B cell (primary cell): Measurements from ENCODE around the gene XCL1. TPM values are rescaled to one million over a fixed set of nuclear protein-coding genes. Genes with fewer than 3 reads are reported as not detected.

Experiments used
- ATAC-seq: fragments of 200-7000 bp; cut with Tn5 transposase; one replicate; pipeline ENCODE4 v1.10.0; 2021; ENCODE audit warnings: low read depth, mild to moderate bottlenecking, moderate number of reproducible peaks, moderate library complexity
- CTCF ChIA-PET: fragments of 350-600 bp; sonication (Branson Sonifier 250); formaldehyde crosslinking; loops from one replicate; lab custom pipeline; 2021; ENCODE audit warnings: antibody characterized with exemption, inconsistent platforms; lab: Charles Lee
- POLR2A ChIA-PET: fragments of 350-600 bp; sonication (Branson Sonifier 250); formaldehyde crosslinking; loops from one replicate; lab custom pipeline; 2021; ENCODE audit warnings: antibody characterized with exemption; lab: Charles Lee
- DNase-seq: peaks from one replicate; pipeline ENCODE4 v3.0.0; 2013
- H2AFZ ChIP-seq: 2 replicates; pipeline ENCODE4 v1.6.1; 2012; ENCODE audit warnings: mild to moderate bottlenecking, low read depth, low read length; ENCODE audit not compliant: insufficient read depth, poor library complexity, severe bottlenecking
- H3K27ac ChIP-seq, 2 donors: 1 replicate in 1 of 2; 2 replicates in 1 of 2; pipeline ENCODE4 v1.5.1; 2012 to 2013; ENCODE audit warnings: low read length in 2 of 2, mild to moderate bottlenecking in 2 of 2, moderate library complexity in 1 of 2
- H3K27me3 ChIP-seq, 4 experiments: fragments of 200-600 bp in 1 of 4; sonication (generic) in 1 of 4; replicated peaks in 1 of 4; 1 replicate in 2 of 4; 2 replicates in 2 of 4; pipeline versions ENCODE4 v1.6.1 to v1.7.0; 2013 to 2016; ENCODE audit warnings: low read length in 3 of 4, mild to moderate bottlenecking in 2 of 4, mixed read lengths in 1 of 4, moderate library complexity in 1 of 4; ENCODE audit not compliant: insufficient read depth in 4 of 4, control insufficient read depth in 3 of 4; ENCODE audit errors: control extremely low read depth in 1 of 4
- H3K36me3 ChIP-seq, 2 experiments: replicated peaks in 1 of 2; 1 replicate in 1 of 2; 2 replicates in 1 of 2; pipeline versions ENCODE4 v1.6.1 to v1.7.1; 2013; ENCODE audit warnings: low read length in 1 of 2; ENCODE audit not compliant: insufficient read depth in 2 of 2, control insufficient read depth in 1 of 2; ENCODE audit errors: control extremely low read depth in 1 of 2, extremely low read depth in 1 of 2
- H3K4me1 ChIP-seq, 2 donors: fragments of 200-600 bp in 1 of 2; sonication (generic) in 1 of 2; 1 replicate in 1 of 2; 2 replicates in 1 of 2; pipeline versions ENCODE4 v1.5.1 to v1.6.1; 2013 to 2017; ENCODE audit warnings: low read length in 2 of 2; ENCODE audit not compliant: control insufficient read depth in 2 of 2, insufficient read depth in 2 of 2
- H3K4me2 ChIP-seq: replicated peaks from 2 replicates; pipeline ENCODE3; 2012; ENCODE audit warnings: mild to moderate bottlenecking, low read depth, low read length; ENCODE audit not compliant: poor library complexity, severe bottlenecking
- H3K4me3 ChIP-seq, 5 experiments: fragments of 200-600 bp in 1 of 5; sonication (generic) in 1 of 5; 1 replicate in 3 of 5; 2 replicates in 2 of 5; pipeline versions ENCODE4 v1.5.1 to v1.7.0; 2011 to 2016; ENCODE audit warnings: low read length in 4 of 5, mild to moderate bottlenecking in 4 of 5, low read depth in 2 of 5, control low read depth in 1 of 5, moderate library complexity in 1 of 5; ENCODE audit not compliant: insufficient read depth in 1 of 5; ENCODE audit errors: control extremely low read depth in 1 of 5, extremely low read depth in 1 of 5
- H3K79me2 ChIP-seq: fragments of 200-600 bp; sonication (generic); one replicate; pipeline ENCODE4 v1.6.0; 2016; ENCODE audit warnings: low read length; ENCODE audit not compliant: control insufficient read depth, insufficient read depth
- H3K9ac ChIP-seq: fragments of 200-600 bp; sonication (generic); 2 replicates; pipeline ENCODE4 v1.6.1; 2017; ENCODE audit warnings: mild to moderate bottlenecking, low read length, moderate library complexity
- H3K9me3 ChIP-seq, 3 donors: one replicate each; pipeline versions ENCODE4 v1.6.1 to v1.7.1; 2013; ENCODE audit warnings: low read length in 2 of 3; ENCODE audit not compliant: control insufficient read depth in 2 of 3, insufficient read depth in 1 of 3; ENCODE audit errors: control extremely low read depth in 1 of 3
- H4K20me1 ChIP-seq: 2 replicates; pipeline ENCODE4 v1.6.0; 2012; ENCODE audit warnings: mild to moderate bottlenecking, low read length; ENCODE audit not compliant: insufficient read depth, control insufficient read depth, poor library complexity, severe bottlenecking
- H3K27ac Mint-ChIP-seq: one replicate; pipeline ENCODE4 v1.8.0; 2021; ENCODE audit warnings: mixed read lengths
- H3K27me3 Mint-ChIP-seq: one replicate; pipeline ENCODE4 v1.8.0; 2021; ENCODE audit warnings: mixed read lengths
- H3K4me1 Mint-ChIP-seq: one replicate; pipeline ENCODE4 v1.8.0; 2021; ENCODE audit warnings: mixed read lengths
- H3K4me3 Mint-ChIP-seq: one replicate; pipeline ENCODE4 v1.8.0; 2021; ENCODE audit warnings: mixed read lengths
- H3K9me3 Mint-ChIP-seq: one replicate; pipeline ENCODE4 v1.8.0; 2022; ENCODE audit warnings: mixed read lengths; ENCODE audit not compliant: insufficient read depth
- CTCF ChIP-seq: fragments of 200-600 bp; IDR thresholded peaks from one replicate; pipeline ENCODE4 v1.8.0; 2022; ENCODE audit warnings: antibody characterized with exemption, mild to moderate bottlenecking
- EZH2 ChIP-seq: IDR thresholded peaks from 2 replicates; pipeline ENCODE4 v1.6.1; 2012; ENCODE audit warnings: borderline replicate concordance, low read depth, mild to moderate bottlenecking, moderate library complexity, low read length; ENCODE audit not compliant: insufficient read depth, poor library complexity, severe bottlenecking
- intact Hi-C: fragments of 100-400 bp; cut with micrococcal nuclease; formaldehyde crosslinking; loops from one replicate; pipeline ENCODE4 v1.10.0; 2022
- polyA plus RNA-seq: library from polyadenylated mRNA; depleted of rRNA; stranded (reverse); fragments of >200 nt; gene quantifications from 2 replicates; pipeline ENCODE4 v1.2.3, GENCODE V29; 2012
- total RNA-seq, 2 donors: library from RNA; stranded (reverse); fragments of 120-200 nt in 1 of 2; gene quantifications; 1 replicate in 1 of 2; 2 replicates in 1 of 2; pipeline versions ENCODE4 v1.2.3 to v1.2.4, GENCODE V29; 2013 to 2022

The XCL1 gene
- total and polyA plus RNA-seq, 2 donors (not counting 1 experiment from before 2014, with no cell fraction given): 0.12 TPM; not detected in 1

GRCh38 chr1:168605443-168605842 lies 29.0 kb downstream of the XCL1 start:
- no peak overlapping the region for H3K4me3 ChIP-seq
- H3K79me2 ChIP-seq: no peaks in the 10 kb centered on the region
- H3K27ac ChIP-seq: no peak overlapping the region
- ChIA-PET POLR2A (no interaction called here), CTCF (interaction anchor here (1.0 to 6.7 kb wide), 2 partner anchors 13 to 744 kb away, joined by 4 to 102 read pairs; no protein-coding TSS in a partner anchor)
- Mint-ChIP-seq H3K4me1 (no peaks in the 10 kb centered on the region), H3K4me3 (no peak overlapping the region), H3K27me3 (peaks cover 37% of the 10 kb centered on the region), H3K9me3 (no peaks in the 10 kb centered on the region), H3K27ac (no peak overlapping the region)
- no peak overlapping the region for H3K9ac ChIP-seq
- H3K4me1 ChIP-seq: no peaks in the 10 kb centered on the region
- ATAC-seq: no peak
- TF ChIP-seq EZH2 (no peak), CTCF (no peak)
- no peak overlapping the region for H3K4me2 ChIP-seq
- H4K20me1 ChIP-seq: no peaks in the 10 kb centered on the region
- intact Hi-C loops: no loop called here
- no peaks in the 10 kb centered on the region for H3K36me3 ChIP-seq
- no peaks in the 10 kb centered on the region for H3K9me3 ChIP-seq
- no peak for DNase-seq
- no peaks in the 10 kb centered on the region for H3K27me3 ChIP-seq
- no peak overlapping the region for H2AFZ ChIP-seq

- H3K27ac Mint-ChIP-seq: no peak overlapping the region
- no peaks in the 10 kb centered on the region for H3K9me3 ChIP-seq
- H3K4me1 Mint-ChIP-seq: no peaks in the 10 kb centered on the region
- no peaks in the 10 kb centered on the region for H3K27me3 ChIP-seq
- H3K4me2 ChIP-seq: no peak overlapping the region
- DNase-seq (no peak), ATAC-seq (no peak)
- ChIA-PET CTCF (interaction anchor here (0.7 to 6.7 kb wide), 5 partner anchors 13 to 1203 kb away, joined by 3 to 102 read pairs (median 4); no protein-coding TSS in a partner anchor), POLR2A (no interaction called here)
- H2AFZ ChIP-seq: no peak overlapping the region
- intact Hi-C loops: no loop called here
- H3K9ac ChIP-seq: no peak overlapping the region
- H3K9me3 Mint-ChIP-seq: no peaks in the 10 kb centered on the region
- H3K4me3 ChIP-seq: no peak overlapping the region
- H3K79me2 ChIP-seq: no peaks in the 10 kb centered on the region
- H4K20me1 ChIP-seq: no peaks in the 10 kb centered on the region
- H3K36me3 ChIP-seq: no peaks in the 10 kb centered on the region
- H3K27me3 Mint-ChIP-seq: peaks cover 38% of the 10 kb centered on the region
- TF ChIP-seq EZH2: no peak
- TF ChIP-seq CTCF: no peak
- H3K4me1 ChIP-seq: no peaks in the 10 kb centered on the region
- H3K4me3 Mint-ChIP-seq: no peak overlapping the region
- H3K27ac ChIP-seq: no peak overlapping the region
Observed at GRCh38 chr1:168606096-168606495, 29.7 kb downstream of the XCL1 start.
